Transverse colon (tissue), 4 donors: Measurements from ENCODE around the gene ATP6AP1. TPM values are rescaled to one million over a fixed set of nuclear protein-coding genes. Genes with fewer than 3 reads are reported as not detected.

ENCODE experiments used
- DNase-seq: peaks from one replicate; pipeline ENCODE4 v3.0.0-alpha.2; 2019
- H3K27ac ChIP-seq, 4 donors: fragments of 200-600 bp; sonication (generic); 2 replicates each; pipeline ENCODE4 v1.5.1; 2016 to 2018; ENCODE audit warnings: inconsistent platforms in 4 of 4
- H3K27me3 ChIP-seq: fragments of 200-600 bp; sonication (generic); 2 replicates; pipeline ENCODE4 v1.5.1; 2017; ENCODE audit warnings: inconsistent platforms
- H3K36me3 ChIP-seq, 4 donors: fragments of 200-600 bp; sonication (generic); 2 replicates each; pipeline ENCODE4 v1.5.1; 2017 to 2019; ENCODE audit warnings: inconsistent platforms in 4 of 4
- H3K4me1 ChIP-seq, 4 donors: fragments of 200-600 bp; sonication (generic); 2 replicates each; pipeline ENCODE4 v1.5.1; 2017 to 2020; ENCODE audit warnings: inconsistent platforms in 4 of 4
- H3K4me3 ChIP-seq, 4 donors: fragments of 200-600 bp; sonication (generic); 1 replicate in 1 of 4; 2 replicates in 3 of 4; pipeline versions ENCODE4 v1.5.1 to v1.6.1; 2017 to 2019; ENCODE audit warnings: inconsistent platforms in 4 of 4
- H3K9me3 ChIP-seq, 2 donors: fragments of 200-600 bp; sonication (generic); 2 replicates each; pipeline ENCODE4 v1.5.1; 2017 to 2019; ENCODE audit warnings: inconsistent platforms in 2 of 2
- CTCF ChIP-seq, 5 experiments: fragments of 200-600 bp in 3 of 5; fragments of 450-650 bp in 2 of 5; sonication (generic) in 3 of 5; IDR thresholded peaks; 1 replicate in 2 of 5; 2 replicates in 3 of 5; pipeline ENCODE4 v1.5.1; 2016 to 2017; ENCODE audit warnings: antibody characterized with exemption in 5 of 5, inconsistent platforms in 3 of 5, mild to moderate bottlenecking in 2 of 5, moderate library complexity in 1 of 5
- EP300 ChIP-seq: sonication (generic); formaldehyde crosslinking; IDR thresholded peaks from one replicate; pipeline ENCODE4 v1.6.1; 2017; ENCODE audit warnings: antibody characterized with exemption, low read depth
- POLR2A ChIP-seq: fragments of 450-650 bp; IDR thresholded peaks from one replicate; pipeline ENCODE4 v1.6.1; 2016; ENCODE audit warnings: antibody characterized with exemption, mild to moderate bottlenecking, moderate library complexity
- POLR2AphosphoS5 ChIP-seq, 3 donors: sonication (generic); formaldehyde crosslinking; IDR thresholded peaks; one replicate each; pipeline ENCODE4 v1.6.1; 2016; ENCODE audit warnings: antibody characterized with exemption in 3 of 3
- WGBS, 2 donors: methylation state at CpG; one replicate each; pipeline ENCODE4 v1.1.5; 2018; ENCODE audit warnings: low coverage in 1 of 2; 5-methylcytosine and 5-hydroxymethylcytosine counted together
- in situ Hi-C, 4 donors: fragments of 200-750 bp; cut with MboI; loops; one replicate each; pipeline versions ENCODE4 v1.15.0 to v1.15.1; 2017; ENCODE audit warnings: low sequenced_read_pairs in 3 of 4, low pct_ligation_motif_present in 1 of 4, low pct_unique_long_range_greater_than_20kb in 1 of 4
- intact Hi-C: fragments of 100-400 bp; cut with DNase I; formaldehyde crosslinking; loops from one replicate; pipeline ENCODE4 v1.15.1; 2023; ENCODE audit warnings: low total_unique reads
- total RNA-seq, 4 donors: library from RNA; depleted of rRNA; stranded (reverse); fragments of >200 nt; gene quantifications; one replicate each; pipeline ENCODE4 v1.1.0, GENCODE V29; 2016

ATP6AP1 gene
- total RNA-seq, 4 donors from 2014 or later, result 26.5 to 118 (median 61.7) TPM

- Histone ChIP-seq H3K9me3 (no peaks in the 10 kb centered on the region), H3K4me1 (no peaks in the 10 kb centered on the region), H3K27ac (no peak overlapping the region), H3K36me3 (no peaks in the 10 kb centered on the region), H3K27me3 (no peaks in the 10 kb centered on the region), H3K4me3 (no peak overlapping the region)
- no peak for DNase-seq
- in situ Hi-C loops, result loop anchor here in 3 of 4 donors (25.0 kb wide), 1 partner anchor 117 kb away; the partner anchor contains the start of genes G6PD (in 3 of the 3) and IKBKG (in 3 of the 3)
- intact Hi-C loops, result no loop called here
- 90% methylated on average over 10 of the region's 10 CpGs; no CpG with 5 or more reads in 1 of the 2 donors for WGBS, 2 donors
- TF ChIP-seq POLR2AphosphoS5 (IDR thresholded peaks at IDR 0.05), result no peak
- TF ChIP-seq CTCF (IDR thresholded peaks at IDR 0.05), result no peak
- no peak for TF ChIP-seq POLR2A
- TF ChIP-seq EP300, result no peak
Observed at GRCh38 chrX:154420402-154420756, 8.1 kb upstream of the ATP6AP1 start.

GRCh38 chrX:154426916-154427770 is 1.3 kb upstream of the ATP6AP1 start:
- Histone ChIP-seq H3K36me3 (no peaks in the 10 kb centered on the region), H3K27ac (no peak overlapping the region), H3K27me3 (no peaks in the 10 kb centered on the region), H3K9me3 (no peaks in the 10 kb centered on the region), H3K4me3 (no peak overlapping the region), H3K4me1 (peaks cover 0 to 15% (median 4%) of the 10 kb centered on the region in 4 donors)
- TF ChIP-seq POLR2AphosphoS5 (IDR thresholded peaks at IDR 0.05) (no peak), POLR2A (no peak), CTCF (IDR thresholded peaks at IDR 0.05) (no peak), EP300 (no peak)
- DNase-seq, result no peak
- in situ Hi-C loops (no loop called here), intact Hi-C loops (no loop called here)
- WGBS, 2 donors, result 87% methylated on average over 13 of the region's 13 CpGs; no CpG with 5 or more reads in 1 of the 2 donors

GRCh38 chrX:154429711-154430110 is 1.2 kb downstream of the ATP6AP1 start:
- Histone ChIP-seq H3K4me3 (peak overlapping the region in 1 of 4 donors; percentile 92), H3K27me3 (no peaks in the 10 kb centered on the region), H3K9me3 (no peaks in the 10 kb centered on the region), H3K36me3 (no peaks in the 10 kb centered on the region), H3K27ac (peak overlapping the region in 1 of 4 donors; percentile 86), H3K4me1 (peaks cover 0 to 15% (median 4%) of the 10 kb centered on the region in 4 donors)
- no peak for DNase-seq
- 81% methylated on average over 2 of the region's 2 CpGs; no CpG with 5 or more reads in 1 of the 2 donors for WGBS, 2 donors
- TF ChIP-seq EP300, result no peak
- TF ChIP-seq POLR2A, result no peak
- TF ChIP-seq CTCF (IDR thresholded peaks at IDR 0.05), result no peak
- TF ChIP-seq POLR2AphosphoS5 (IDR thresholded peaks at IDR 0.05), result no peak
- intact Hi-C loops (no loop called here), in situ Hi-C loops (no loop called here)

GRCh38 chrX:154430479-154430878 is 2.0 kb downstream of the ATP6AP1 start:
- 58 to 90% methylated on average over 4 to 6 of the region's 6 CpGs for WGBS, 2 donors
- no peak for TF ChIP-seq POLR2A
- no peak for TF ChIP-seq EP300
- TF ChIP-seq POLR2AphosphoS5 (IDR thresholded peaks at IDR 0.05), result no peak
- no peak for TF ChIP-seq CTCF (IDR thresholded peaks at IDR 0.05)
- intact Hi-C loops (no loop called here), in situ Hi-C loops (no loop called here)
- peak overlapping the region in 1 of 4 donors; percentile 12 for H3K27ac ChIP-seq
- H3K4me3 ChIP-seq, result no peak overlapping the region
- peaks cover 0 to 15% (median 4%) of the 10 kb centered on the region in 4 donors for H3K4me1 ChIP-seq
- H3K36me3 ChIP-seq, result no peaks in the 10 kb centered on the region
- H3K9me3 ChIP-seq, result no peaks in the 10 kb centered on the region
- no peak for DNase-seq
- H3K27me3 ChIP-seq, result no peaks in the 10 kb centered on the region
